Activated CD8-positive, alpha-beta memory T cell treated with anti-CD3 and anti-CD28 coated beads for 4 hours (primary cell): Measurements from ENCODE around the gene STRAP.
A peak's percentile ranks its signal among the peaks of the same experiment; 100 is the strongest.
"Not testable (repeated sequence)": the region's sequence is repeated elsewhere in the genome, so short reads cannot be mapped to it uniquely, and the experiment has no call there.

Experiments used
- DNase-seq, 2 donors: peaks; one replicate each; pipeline ENCODE4 v3.0.0-alpha.2; 2020; ENCODE audit warnings: low read depth in 2 of 2

Gene STRAP

DNA sequence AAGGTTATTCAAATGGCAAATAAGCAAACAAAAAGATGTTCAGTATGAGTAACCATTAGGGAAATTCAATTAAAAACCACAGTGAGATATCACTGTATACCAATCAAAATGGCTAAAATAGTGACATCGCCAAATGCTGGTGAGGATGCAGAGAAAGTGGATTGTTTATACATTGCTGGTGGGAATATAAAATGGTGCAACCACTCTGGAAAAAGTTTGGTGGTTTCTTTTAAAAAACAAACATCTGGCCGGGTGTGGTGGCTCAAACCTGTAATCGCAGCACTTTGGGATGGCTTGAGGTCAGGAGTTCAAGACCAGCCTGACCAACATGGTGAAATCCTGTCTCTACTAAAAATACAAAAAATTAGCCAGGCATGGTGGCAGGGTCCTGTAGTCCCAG, 14.0 kb upstream of the STRAP start:
- no peak for DNase-seq

DNA sequence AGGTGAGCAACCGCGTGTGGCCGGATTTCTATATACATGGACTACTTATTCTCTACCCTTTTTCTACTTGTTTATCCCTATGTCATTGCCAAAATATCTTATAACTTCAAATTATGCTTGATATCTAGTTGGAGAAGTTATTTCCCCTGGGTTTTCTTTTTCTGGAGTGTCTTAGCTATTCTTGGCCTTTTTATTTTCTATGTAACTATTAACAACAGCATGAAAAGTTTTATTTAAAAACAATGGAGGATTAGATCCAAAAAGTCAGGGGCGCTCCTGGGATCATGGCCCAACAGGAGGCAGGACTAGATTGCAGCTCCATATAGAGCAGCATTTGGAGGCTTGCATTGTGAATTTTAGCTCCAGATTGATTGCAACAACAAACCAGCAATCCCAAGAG, 8.6 kb upstream of the STRAP start:
- no peak for DNase-seq

DNA sequence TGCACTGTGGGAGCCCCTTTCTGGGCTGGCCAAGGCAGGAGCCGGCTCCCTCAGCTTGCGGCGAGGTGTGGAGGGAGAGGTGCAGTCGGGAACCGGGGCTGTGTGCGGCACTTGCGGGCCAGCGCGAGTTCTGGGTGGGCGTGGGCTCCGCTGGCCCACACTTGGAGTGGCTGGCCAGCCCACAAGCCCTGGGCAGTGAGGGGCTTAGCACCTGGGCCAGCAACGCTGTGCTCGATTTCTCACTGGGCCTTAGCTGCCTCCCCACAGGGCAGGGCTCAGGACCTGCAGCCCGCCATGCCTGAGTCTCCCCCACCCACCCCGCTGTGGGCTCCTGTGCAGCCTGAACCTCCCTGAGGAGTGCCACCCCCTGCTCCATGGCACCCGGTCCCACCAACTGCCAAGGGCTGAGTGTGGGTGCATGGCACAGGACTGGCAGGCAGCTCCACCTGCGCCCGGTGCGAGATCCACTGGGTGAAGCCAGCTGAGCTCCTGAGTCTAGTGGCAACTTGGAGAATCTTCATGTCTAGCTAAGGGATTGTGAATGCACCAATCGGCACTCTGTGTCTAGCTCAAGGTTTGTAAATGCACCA, 7.5 kb upstream of the STRAP start:
- not testable (repeated sequence) for DNase-seq

DNA sequence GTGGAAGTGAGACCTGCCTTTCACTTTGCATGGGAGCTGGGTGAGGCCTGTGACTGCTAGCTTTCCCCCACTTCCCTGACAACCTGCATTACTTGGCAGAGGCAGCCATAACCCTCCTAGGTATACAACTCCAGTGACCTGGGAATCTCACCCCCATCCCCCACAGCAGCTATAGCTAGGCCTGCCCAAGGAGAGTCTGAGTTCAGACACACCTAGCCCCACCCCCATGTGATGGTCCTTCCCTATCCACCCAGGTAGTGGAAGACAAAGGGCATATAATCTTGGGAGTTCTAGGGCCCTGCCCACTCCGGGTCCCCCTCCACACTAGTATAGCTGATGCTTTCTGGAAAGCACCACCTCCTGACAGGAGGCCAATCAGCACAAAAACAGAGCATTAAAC, 6.3 kb upstream of the STRAP start:
- no peak for DNase-seq

DNA sequence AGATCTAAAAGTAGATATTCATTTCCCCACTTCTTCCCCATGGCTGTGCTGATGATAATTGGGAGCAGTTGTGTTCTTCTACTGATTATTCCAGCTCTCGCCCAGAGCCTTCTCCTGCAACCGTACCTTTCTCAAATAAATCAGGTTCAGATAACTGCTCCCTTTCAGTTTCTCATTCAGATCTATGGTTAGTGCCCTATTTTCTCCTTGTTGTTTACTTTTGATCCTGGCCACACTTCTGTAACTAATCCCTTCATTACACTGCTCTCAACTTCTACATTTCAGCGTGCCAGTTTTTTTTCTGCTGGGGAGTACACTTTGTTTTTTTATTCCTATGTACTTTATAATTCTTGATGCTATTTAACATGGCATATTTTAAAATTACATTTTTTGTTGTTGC, 2.8 kb upstream of the STRAP start:
- DNase-seq = no peak

GRCh38 chr12:15880721-15881120, 1.5 kb upstream of the STRAP start:
- no peak for DNase-seq

GRCh38 chr12:15883536-15883935, 1.3 kb downstream of the STRAP start:
- no peak for DNase-seq

GRCh38 chr12:15886372-15887042, 4.3 kb downstream of the STRAP start:
- no peak for DNase-seq

DNA sequence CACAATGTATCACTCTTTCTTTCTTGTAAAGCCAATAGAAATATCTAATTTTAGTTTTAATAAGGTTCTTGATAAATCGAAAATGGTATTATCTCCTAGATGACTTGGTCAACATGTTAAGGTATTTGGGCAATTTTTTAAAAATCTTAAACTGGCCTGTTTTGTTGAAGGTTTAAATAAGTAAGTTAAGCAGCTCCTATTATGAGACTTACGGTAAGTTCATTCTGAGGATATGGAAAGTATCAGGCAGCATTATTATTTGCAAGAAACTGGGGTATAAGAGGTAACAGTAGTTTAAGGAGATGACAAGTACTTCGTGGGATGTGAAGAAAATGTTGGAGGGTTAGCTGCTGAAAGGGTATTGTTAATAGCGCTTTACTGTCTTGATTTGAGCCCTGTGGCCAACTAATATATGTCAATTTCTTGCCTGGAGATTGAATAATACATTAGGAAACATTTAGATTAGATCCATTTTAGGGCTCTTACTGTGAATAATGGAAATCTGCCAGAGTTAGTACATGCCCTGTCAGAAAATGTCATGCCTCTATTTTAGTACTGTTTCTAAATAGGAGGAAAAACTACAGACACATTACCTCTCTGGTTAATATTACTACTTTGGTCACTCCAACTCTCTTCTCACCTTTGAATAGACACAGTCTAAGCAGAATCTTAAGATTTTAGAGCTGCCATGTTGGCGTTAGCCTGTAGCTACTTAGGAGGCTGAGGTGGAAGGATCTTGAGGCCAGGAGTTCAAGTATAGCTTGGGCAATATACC, 5.0 kb downstream of the STRAP start:
- no peak for DNase-seq

DNA sequence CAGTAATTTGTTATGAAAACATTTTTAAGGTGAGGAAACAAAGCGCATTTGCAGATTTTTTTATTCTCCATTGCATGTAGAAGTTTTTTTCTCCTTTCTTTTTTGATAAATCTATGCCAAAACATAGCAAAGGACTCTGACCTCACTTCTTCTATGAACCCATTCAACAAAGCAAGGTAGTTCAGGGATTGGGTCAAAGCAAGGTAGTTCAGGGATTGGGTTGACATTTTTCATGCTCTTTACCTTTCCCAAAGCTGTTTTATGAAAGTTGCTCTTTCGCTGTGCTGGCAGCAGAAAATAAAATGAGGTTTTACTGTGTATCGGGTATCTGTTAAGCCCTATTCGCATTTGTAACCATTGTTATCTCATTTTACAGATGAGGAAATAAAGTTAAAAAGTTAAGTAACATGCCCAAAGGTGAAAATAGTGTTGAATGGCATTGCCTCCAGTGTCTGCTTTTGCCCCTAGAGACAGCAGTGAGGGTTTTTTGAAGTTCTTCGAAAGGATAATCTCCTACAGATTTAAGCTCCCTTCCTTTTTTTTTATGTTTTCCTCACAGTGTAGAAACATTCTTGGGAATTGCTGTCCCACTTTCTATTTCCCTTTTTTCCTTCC, 10.6 kb downstream of the STRAP start:
- no peak for DNase-seq

GRCh38 chr12:15893260-15893659, 11.1 kb downstream of the STRAP start:
- no peak for DNase-seq

DNA sequence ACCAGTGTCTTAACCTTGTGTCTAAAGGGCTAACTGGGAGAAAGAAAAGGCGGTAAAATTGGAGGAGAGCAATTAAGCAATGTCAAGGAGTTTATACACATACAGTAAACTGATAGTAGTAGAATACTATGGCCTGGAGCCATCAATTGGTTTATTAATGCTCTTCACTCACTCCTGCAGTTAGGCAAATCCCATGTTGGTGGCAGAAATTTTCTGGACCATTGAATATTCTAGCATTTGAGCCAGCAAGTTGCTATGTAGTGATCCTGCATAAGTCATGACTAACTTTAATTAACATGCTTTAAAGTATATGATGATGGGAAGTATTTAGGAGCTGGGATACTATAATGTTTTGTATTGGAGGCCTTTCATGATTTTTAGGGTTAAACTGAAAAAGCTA, 14.7 kb downstream of the STRAP start:
- no peak for DNase-seq

GRCh38 chr12:15897433-15897832, 15.2 kb downstream of the STRAP start:
- no peak for DNase-seq

DNA sequence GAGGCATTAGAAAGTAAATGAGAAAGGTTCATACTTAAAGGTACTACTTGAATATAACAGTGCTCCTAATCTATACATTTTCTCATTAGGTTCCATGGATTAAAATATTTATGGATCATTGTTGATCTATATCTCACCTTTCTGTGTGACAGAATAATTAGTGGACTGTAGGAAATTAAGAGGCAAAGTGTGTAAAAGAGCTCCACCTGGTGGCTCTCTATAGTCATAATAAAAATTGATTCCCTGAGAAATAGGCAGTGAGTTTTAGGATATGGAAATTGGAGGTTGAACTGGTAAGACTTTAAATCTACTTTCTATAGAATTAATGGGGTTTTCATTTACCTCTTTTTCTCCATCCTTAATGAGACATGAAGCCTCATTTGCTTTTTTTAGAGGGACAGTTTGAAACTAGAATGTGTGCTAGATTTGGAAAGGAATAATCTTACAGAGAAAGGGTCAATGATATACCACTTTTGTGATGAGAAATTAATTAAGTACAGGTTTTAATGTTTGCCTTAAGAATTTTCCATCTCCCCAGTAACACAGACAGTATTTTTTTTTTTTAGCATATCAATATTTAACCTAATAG, 17.2 kb downstream of the STRAP start:
- no peak for DNase-seq

DNA sequence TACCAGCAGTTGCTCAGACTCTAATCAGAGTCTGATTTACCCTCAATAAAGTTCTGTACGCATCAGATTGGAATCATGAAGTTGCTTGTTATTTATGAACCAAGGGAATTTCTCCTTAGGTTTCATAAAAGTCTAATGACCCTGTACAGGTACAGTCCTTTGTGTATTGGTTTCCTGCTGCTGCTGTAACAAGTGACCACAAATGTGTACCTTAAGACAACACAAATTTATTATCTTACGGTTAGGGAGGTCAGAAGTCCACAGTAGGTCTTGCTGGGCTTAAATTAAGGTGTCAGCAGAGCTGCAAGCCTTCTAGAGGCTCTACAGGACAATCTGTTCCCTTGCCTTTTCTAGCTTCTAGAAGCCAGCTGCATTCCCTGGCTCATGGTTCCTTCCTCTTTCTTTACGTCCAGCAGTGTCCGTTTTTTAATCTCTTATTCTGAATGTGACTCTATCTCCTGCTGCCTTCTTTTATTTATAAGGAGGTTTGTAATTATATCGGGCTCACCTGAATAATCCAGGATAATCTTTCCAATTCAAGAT, 22.3 kb downstream of the STRAP start:
- no peak for DNase-seq

- no peak for DNase-seq
Measured at GRCh38 chr12:15910468-15910863, 28.3 kb downstream of the STRAP start.

DNA sequence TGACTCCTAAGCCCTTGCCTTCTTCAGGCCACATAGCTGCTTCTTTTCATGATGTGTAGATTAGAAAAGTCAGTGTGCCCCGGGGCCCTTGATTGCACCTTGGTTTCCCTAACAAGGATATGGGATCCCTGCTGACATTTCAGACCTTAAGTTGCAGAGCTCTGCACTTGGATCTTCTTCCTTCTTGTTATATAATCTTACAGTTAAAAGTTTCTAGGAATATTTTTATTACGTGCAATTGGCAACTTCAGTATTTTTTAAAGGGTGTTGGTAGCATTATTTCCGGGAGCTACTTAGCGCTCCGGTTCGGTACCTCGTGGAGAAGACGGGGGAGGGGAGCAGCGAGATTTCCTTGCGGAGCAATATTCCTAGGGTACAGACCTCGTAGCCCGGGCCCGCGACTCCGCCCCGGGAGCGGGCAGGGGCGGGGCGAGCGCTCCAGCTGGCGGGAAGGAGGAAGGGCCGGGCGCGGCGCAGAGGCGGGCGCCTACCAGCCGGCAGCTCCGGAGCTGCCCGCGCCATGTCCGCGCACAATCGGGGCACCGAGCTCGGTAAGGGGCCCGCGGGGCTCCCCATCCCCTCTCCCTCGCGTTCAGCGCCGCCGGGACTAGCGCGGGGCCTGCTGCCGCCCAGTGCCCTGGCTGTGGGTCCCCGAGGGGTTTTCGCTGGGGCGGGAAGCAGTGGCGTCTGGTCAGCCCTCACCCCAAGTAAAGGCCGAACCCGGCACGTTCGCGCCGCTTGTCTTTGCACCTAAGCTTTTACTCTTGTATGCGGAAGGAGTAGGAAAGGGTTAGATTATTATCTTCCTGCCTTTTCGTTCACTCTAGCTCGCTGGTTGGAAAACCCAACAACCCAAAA, 28.9 kb downstream of the STRAP start, which contains the start of gene DERA:
Gene DERA (plus strand): TSS at position 469 of the 858 bp plus-strand sequence. CDS start 52 bp downstream, at position 521.
- peak; percentile 12 to 14 for DNase-seq

DNA sequence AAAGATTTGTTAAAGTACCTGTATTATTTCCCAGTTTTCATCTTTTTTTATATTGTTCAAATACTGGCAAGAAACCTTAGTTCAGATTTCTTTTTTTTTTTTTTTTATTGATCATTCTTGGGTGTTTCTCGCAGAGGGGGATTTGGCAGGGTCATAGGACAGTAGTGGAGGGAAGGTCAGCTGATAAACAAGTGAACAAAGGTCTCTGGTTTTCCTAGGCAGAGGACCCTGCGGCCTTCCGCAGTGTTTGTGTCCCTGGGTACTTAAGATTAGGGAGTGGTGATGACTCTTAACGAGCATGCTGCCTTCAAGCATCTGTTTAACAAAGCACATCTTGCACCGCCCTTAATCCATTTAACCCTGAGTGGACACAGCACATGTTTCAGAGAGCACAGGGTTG, 29.7 kb downstream of the STRAP start:
- DNase-seq = not testable (repeated sequence)

- DNase-seq = not testable (repeated sequence)
Measured at GRCh38 chr12:15914131-15914530, 31.9 kb downstream of the STRAP start.

DNA sequence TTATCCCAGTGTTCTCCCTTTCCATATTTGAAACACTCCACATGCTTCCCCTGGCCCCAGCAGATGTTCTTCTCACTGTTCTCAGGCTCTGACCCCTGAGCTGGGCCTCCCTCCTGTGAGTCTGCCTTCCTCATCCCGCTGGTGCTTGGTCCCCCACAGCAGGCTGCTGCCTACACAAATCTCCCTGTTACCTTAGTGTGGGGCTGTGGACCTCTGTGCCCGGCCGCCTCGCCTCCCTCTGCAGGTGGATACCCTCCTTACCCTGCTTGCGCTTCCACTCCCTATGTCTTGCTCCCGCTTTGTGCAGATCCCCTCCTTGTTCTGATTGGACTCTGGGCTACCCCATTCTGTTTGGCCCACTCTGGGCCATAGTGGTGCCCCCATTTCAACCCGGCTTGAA, 35.9 kb downstream of the STRAP start:
- no peak for DNase-seq

DNA sequence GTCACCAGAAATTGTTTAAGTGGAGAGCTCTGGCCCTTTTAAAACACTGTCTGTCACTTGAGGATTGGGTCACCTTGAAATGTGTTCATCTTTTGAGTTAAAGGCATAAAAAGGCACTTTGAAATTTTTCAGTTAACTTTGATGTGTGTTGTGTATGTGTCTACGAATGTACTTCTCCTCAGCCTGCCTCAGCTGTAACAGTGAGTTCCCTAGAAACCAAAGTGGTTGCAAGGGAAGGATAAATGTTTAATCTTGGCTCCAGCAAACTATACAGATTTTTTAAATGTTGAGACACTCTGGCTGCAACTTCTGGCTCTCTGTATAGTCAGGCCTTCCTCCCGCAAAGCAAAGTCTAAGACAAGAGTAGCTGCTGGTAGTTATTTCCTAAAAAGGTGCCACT, 37.2 kb downstream of the STRAP start:
- no peak for DNase-seq
